ENCODE measurements around the gene NHLRC1.
"Not testable (repeated sequence)": the region's sequence is repeated elsewhere in the genome, so short reads cannot be mapped to it uniquely, and the experiment has no call there.

Gene NHLRC1

DNA sequence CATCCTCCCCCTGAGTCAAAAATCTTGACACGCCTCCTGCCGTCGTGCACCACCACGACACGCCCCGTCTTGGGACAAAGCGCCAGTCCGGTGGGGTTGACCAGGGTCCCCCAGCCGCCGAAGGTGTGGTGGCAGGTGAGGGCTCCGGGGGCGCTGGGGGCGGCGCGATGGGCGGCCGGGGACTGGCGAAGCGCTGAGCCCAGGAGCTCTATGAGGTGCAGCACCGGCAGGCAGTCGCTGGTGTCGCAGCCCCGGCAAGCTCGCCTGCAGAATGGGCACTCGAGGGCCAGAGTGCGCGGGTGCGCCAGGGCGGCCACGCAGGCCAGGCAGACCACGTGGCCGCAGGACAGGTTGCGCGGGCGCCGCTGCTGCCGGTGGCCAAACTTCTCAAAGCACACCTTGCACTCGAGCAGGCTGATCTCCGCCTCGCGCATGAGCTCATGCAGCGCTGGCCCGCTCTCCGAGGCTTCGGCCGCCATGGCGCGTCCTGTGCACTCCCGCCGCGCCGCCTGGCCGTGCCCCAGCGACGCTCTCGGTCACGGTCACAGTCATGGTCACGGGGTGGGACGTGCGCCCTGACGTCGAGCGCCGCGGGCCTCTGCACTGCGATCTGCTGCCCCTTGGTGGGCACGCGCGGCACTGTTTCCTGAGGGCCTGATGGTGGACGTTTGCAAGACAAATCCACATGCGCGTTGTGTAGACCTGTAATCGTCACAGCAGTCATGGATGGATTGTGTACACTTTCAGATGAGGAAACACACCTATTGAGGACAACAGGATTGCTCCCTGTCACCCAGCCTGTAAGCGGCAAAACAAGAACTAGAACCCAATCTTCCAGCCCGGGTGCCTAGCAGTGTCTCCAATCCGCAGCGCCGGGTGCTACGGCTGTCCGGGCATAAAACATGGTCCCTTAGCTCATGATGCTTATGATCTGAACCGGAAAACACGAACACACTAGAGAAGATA is at the start of gene NHLRC1:
TSS of gene NHLRC1 (minus strand) at position 550 of the 966 bp plus-strand sequence. CDS start at position 479, 71 bp downstream.
- peak; percentile 70 for DNase-seq

DNA sequence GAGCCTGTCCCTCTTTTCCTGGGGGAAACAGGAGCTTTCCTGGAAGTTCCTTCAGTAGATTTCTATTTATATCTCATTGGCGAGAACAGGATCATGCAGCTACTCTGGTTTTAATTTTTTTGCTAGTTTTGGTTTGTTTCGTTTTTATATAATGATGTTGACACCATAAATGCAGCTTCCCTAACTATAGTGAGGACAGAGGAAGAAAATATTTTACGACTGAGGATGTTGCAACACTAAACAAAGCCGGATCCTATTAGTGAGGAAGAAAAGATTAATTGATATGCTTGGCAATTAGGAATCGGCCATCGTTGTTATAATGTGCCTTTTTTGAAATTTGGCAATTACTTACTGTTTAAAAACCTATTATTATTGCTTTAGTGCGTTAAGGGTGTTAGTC is 49.4 kb upstream of the NHLRC1 start:
- DNase-seq: no peak

DNA sequence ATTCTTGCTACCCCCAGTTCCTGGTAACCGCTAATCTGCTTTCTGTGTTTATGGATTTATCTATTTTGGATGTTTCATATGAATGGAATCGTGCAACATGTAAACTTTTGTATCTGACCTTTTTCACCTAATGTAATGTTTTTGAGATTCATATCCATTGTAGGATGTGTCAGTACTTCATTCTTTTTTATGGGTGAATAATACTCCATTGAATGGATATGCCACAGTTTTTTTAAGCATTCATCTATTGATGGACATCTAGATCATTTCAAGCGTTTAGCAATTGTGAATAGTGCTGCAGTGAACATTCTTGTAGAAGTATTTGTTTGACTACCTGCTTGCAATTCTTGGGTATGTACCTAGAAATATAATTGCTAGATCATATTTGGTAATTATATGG is 45.8 kb upstream of the NHLRC1 start:
- no peak for DNase-seq

DNA sequence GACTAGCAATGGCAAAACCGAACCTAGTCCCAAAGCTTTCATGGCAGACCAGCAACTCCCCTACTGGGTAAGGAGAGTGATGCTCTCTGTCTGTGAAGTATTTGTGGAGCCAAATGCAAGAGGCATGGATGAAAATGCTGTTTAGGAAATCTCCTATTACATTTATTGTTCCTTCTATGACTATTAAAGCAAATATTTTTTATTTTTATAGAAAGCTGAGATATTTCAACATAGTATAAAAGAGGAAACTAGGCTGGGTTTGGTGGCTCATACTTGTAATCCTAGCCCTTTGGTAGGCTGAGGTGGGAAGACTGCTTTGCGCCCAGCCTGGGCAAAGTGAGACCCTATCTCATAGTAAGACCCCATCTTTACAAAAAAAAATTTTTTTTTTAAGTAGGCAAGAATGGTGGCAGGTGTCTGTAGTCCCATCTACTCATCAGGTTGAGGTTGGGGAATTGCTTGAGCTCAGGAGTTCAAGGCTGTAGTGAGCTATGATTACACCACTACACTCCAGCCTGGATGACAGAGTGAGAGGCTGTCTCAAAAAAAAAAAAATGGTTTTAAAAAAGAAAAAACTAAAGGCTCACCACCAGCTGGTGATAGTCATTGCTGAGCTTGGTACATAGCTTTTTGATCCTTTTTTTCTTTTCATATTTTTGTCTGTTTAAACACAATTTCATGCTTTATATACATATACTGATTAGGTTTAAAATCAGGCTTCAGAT is 44.0 kb upstream of the NHLRC1 start:
- DNase-seq: no peak

DNA sequence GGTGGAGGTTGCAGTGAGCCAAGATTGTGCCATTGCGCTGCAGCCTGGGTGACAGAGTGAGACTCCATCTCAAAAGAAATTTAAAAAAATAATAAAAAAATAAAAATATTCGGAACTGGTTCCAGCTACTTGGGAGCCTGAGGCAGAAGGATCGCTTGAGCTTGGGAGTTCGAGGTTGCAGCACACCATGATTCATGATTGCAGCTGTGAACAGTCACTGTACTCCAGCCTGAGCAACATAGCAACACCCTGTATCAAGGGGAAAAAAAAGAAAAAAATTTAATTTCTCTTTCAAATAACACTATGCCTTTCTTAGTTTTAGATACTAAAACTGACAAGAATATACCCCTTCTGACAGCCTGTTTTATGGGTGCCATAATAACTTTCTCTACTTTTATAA is 43.3 kb upstream of the NHLRC1 start:
- no peak for DNase-seq

DNA sequence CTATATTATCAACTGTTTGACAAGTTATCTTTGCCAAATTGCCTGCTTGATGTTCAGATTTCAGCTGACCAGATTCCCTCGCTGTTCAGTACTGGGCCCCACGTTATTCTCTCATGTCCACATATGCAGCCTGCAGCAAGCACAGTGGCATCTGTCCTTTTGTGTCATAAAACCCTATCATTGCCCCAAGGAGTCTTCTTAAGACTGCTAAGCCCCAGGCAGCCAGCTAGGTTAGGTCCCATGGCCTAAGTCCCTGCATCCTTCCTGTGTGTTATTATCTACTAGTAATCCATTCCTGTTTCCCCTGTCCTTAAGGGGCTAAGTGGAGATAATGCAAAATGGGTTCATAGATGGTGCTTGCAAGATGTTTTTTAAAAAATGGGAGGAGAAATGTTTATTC is 39.9 kb upstream of the NHLRC1 start:
- DNase-seq: no peak

DNA sequence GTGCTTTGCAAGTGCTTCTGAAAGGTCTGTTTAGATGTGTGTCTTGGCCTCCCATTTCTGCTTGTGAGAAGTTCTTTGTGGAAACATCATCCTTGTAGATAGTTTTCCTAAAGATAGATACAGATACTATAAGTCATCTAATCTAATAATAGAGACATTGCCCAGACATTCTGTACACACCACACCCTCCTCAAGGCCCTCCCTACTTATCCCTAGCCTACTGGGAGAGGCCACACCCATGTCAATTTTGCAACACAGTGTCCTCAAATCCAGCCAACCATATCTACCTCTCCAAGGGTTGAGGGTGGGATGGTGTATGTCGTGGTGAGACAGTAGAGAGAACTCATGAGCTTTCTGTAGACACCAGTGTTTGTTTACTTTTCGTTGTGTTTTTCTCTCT is 39.0 kb upstream of the NHLRC1 start:
- no peak for DNase-seq

DNA sequence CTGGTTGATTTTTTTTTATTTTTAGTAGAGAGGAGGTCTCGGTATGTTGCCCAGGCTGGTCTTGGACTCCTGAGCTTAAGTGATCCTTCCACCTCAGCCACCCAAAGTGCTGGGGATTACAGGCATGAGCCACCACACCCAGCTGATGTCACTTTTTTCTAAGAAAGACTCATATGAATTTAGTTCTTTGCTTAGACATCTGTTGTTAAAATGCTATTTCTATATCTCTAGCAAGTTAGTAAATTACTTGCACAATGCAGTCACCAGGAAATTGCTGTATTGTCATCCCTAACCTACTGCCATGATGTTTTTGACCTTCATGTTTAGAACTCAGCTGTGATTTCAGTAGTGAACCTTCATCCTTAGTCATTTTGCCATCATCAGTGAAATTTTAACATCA is 38.4 kb upstream of the NHLRC1 start:
- DNase-seq: no peak

DNA sequence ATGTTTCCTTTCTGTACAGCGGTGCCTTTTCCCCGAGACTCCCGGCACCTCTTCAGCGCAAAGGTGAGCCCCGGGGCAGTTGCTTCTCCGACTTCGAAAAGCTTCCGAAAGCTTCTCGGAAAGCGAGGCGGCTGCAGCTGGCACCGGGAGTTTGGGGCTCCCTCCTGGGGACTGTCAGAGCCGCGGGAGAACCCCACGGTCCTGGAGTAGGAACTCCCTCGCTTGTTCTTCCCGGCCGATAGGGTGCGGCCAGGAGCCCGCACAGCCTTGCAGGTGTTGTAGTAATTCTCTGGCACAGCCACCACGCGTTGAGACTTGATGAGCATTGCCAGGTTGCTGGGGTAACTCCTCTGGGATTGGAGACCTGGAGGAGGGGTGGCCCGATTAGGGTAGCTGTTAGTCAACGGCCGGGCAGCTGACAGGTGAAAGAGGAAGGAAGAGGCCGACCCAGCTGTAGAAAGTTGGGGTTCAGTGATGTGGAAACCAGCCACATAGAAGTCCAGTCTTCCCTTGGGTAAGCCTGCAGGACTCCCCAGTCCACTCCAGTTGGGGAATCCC is 33.5 kb upstream of the NHLRC1 start:
- DNase-seq: peak; percentile 36

DNA sequence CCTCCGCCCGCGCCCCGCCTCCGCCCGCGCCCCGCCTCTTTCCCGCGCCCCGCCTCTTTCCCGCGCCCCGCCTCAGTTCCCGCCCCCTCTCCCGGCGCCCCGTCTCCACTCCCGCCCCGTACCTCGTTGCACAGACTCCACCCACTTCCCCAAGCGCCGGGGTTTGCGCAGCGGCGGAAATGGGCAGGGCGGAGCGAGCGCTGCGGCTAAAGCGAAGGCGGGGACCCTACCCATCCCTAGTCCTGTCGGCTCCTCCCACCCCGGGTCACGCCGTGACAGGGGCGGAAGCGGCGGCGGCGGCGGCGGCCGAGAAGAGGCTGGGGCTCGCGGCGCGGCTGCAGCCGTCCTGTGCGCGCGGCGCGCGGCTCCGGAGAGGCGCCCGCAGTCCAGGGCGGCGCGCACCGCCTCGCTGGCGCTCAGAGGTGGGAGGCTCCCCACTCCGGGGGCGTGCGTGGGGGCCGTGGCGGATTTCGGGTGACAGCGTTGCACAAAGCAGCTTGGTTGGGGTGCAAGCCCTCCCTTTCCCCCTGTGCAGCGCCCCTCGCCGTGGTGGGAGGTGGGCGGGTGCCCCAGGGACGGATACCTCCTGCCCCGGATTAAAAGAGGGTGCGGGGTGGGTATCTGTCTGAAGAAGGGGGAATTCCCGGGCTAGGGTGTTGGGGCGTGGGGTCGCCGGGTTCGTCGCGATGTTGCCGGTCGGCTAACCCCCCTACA is 32.8 kb upstream of the NHLRC1 start, which contains the start of gene KDM1B:
TSS of gene KDM1B (plus strand) at position 273 of the 714 bp plus-strand sequence. CDS start 4,474 bp downstream, outside the sequence.
- DNase-seq: peak; percentile 98

DNA sequence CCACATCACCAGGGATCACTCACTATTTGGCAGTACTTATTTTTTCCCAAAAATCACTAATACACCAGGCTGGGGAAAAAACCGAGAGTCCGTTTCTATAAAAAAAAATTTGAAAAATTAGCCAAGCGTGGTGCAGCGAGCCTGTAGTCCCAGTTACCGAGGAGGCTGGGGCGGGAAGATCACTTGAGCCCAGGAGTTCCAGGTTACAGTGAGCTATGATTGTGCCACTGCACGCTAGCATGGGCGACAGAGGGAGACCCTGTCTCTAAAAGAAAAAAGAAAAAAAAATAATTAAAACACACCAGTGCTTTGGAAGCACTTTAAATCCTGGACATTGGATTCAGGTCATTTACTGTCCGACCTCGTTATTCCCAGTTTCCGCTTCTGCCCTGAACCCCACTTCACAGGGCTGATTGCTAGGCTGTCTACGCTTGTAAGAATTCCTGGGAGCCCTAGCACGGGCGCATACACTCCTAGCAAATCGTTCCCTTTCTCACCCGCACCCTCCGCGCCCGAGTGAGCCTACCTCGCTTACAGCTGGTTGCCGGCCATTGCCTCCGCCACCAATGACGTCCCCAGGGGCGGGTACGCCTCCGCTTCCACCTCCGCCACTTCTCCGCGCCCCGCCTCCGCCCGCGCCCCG is 32.2 kb upstream of the NHLRC1 start, which contains the start of gene TPMT:
TSS of gene TPMT (minus strand) at position 571 of the 643 bp plus-strand sequence. CDS start 5,950 bp downstream, outside the sequence.
- no peak for DNase-seq

DNA sequence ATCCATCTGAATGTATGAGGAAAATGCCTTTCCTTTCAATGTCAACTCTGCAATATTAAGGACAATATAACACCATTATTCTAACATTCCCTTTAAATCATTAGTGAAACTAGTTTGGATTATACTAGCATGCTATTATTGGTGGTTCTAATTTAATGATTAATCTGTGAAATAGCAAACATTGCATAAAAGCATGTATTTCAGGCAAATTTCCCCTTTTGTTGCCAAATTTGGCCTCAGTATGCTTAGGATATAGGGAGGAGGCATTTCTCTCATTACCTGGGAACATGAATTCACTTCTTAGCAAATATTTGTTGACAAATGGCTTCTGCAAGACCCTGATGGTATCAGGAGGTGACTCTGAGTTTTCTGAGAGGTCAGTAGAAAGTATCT is 30.8 kb upstream of the NHLRC1 start:
- DNase-seq: no peak

DNA sequence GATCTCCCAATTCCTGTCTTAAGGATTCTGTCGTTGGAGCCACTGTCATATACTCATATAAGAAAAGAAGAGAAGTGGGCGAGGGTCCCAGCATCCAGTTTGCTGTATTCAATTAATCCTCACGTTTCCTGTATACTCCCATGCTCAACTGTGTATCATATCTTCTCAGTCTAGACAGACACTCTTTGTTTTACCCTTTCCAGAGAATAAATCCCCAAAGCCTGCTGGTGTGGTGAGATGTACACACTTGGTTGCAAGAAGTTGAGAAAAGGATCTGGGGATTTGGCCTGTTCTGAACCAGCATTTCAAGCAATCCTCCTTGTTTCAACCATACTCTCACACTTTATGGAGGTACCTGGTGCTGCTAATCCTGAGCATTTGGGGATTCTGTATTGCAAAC is 29.3 kb upstream of the NHLRC1 start:
- no peak for DNase-seq

DNA sequence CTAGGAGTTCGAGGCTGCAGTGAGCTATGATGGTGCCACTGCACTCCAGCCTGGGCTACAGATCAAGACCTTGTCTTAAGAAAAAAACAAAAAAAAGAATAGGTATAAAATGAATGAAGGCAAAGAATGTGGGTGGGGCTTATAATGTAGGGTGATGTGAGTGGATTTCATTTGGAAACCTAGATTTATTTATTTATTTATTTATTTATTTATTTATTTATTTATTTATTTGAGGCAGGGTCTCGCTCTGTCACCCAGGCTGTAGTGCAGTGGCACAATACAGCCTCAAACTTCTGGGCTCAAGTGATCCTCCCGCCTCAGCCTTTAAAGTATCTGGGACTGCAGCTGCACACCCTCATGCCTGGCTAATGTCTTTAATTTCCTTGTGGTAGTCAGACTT is 28.9 kb upstream of the NHLRC1 start:
- DNase-seq: not testable (repeated sequence)

DNA sequence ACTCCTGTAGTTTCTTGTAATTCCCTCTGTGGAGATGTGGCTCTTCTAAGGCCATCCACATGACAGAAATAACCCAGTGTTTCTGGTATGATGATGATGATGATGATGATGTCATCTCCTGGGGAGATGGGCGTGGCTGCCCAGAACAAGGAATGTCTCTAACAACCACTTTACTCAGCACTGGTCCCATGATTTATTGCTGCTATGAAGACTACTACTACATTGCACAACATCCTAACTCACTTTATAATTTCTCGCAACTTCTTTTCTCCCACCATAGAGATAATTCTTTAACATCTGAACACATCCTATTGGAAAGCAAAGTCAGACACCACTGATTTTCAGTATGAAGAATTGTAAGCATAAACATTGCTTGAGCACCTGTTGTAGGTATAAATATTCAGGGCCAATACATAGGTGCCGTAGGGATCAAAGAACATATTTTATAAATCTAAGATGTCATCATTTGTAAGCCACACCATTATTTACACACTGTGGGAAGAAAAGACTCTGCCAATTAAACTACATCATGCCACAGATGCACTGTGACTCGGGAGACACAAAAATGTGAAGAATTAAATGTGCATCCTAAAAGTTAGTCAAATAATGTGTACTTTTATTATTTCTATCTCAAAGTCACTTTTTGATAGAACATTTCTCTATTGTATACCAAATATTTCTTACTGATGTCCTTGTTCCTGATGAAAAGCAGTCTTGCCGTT is 26.0 kb upstream of the NHLRC1 start:
- DNase-seq: no peak

DNA sequence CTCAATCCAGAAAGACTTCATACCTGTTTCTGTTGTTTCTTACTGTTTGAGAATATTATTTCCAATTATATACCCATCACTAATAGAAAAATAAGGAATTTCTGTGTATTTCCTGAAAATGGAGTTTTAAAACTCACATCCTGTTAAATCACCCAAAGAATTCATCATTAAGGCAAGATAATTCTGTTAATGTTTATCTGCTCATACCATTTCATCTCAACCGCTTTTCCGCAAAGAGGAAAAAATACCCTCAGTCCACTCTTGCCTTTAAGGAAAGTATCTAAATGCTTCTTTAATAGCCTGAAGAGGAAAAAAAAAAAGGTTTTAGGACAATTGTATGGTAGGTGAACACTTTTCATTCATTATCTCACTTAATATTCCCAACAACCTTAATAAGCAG is 25.1 kb upstream of the NHLRC1 start:
- no peak for DNase-seq

DNA sequence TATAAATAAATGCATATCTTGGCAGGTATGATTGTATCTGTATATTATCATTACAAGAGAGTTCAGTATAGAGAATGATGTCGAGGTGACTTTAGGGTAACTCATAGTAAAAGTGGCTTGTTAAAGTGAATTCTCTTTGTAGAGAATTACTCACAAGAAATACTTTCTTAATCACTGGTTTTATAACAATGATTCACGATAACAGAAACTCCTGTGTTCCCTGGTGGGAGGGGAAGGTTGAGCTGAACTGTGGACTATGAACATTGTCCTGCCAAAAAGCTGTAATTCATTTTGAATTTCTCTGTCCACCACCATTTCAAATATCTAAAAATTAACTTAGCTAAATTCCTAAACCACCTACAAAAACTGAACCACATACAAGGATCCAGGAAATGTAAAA is 24.7 kb upstream of the NHLRC1 start:
- no peak for DNase-seq

DNA sequence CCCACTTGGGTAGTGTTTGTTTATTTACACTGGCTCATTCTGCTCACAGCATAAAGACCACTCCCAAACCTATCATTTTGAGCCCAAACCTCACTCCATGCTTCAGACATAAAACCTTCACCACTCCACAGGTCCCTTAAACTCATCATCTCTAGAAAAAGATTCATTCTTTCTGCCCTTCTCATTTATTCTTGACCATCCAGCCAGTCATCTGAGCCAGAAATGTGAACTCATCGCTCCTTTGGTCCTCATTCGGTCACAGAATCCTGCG is 20.0 kb upstream of the NHLRC1 start:
- no peak for DNase-seq

DNA sequence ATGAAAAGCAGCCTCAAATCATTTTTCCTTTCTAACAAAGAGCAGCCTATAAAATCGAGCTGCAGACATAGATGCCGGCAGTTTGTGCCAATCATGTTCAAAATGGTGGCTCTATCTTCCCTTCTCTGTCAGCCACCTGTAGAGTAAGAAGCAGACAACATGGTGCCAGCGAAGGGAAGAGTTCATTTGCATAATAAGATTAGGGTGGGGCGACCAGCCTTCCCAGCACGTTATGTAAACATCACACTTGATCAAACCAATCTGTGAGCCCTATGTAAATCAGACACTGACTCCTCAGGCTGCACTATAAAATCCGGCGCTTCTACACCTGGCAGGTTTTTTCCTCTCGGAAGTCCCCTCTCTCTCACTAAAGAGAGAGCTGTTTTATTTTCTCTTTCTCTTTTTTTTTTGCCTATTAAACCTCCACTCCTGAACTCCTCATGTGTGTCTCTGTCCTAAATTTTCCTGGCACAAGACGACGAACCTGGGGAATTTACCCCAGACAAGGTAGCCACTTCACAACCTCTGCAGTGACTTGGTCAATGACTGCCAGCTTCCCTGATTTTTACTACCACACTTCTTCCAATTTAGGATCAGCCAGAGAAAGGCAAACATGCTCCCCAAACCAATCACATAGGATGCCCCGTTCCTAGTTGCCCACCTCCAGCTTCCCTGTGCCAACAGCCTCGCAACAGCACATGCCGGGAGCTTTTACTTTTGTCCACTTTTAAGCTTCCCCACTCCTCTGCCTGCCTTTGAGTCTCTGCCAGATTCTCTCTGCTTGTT is 19.5 kb upstream of the NHLRC1 start:
- DNase-seq: no peak

DNA sequence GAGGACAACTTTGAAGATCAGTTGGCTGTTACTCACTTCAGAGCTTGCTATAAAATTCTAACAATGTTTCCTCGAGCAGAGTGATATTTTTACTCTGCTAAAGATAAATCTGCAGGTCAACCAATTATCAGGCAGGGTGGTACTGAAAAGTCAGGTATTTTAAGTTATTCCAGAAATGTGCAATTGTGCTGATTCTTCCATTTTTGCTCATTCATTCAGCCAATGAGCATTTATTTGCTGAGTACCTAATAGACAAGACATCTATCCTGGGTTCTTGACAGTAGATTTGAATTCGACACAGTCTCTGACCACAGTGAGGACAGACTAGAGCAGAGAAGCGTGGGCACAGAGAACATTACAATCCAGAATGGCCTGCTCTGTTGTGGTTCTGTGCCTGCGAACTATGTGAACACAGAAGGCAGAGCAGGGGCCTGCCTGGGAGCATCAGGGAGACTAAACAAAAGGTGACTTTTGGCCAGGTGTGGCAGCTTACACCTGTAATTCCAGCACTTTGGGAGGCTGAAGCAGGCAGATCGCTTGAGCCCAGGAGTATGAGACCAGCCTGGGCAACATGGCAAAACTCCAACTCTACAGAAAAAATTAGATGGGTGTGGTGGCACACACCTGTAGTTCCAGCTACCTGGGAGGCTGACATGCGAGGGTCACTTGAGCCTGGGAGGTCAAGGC is 17.6 kb upstream of the NHLRC1 start:
- no peak for DNase-seq
